GM10847 (cell line): ENCODE measurements around the gene COL6A5.

Experiments used
- POLR2A ChIP-seq: IDR thresholded peaks from 2 replicates; pipeline ENCODE4 v1.6.1; 2011; ENCODE audit not compliant: insufficient read length; ENCODE audit errors: extremely low read depth

Gene COL6A5

DNA sequence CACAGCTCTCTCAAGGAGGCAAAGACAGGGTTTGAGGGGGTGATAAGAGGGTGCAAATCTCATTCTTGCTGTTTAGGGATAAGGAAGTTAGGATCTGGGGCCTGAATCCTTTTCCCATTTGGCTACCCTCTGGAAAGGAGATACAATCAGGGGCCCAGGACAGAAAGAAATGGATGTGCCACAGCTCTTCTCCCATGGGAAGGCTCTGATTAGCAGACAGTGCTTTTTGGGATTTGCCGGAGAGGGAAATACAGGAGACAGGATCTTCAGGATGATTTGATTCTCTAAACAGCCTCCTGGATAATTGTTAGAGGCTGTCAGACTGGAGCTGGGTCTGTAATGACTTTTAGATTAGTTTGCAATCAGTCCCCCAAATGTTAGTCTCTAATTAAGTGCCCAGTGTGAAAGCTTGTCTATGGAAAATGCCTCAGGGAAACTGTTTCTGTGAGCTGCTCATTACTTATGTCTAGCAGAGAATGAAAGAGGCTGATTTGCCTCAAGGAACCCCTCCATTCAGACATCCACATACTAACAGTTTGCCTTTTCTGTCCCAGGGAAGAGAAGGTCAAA is 67.6 kb downstream of the COL6A5 start:
- no peak for TF ChIP-seq POLR2A

GRCh38 chr3:130414457-130414856 is 69.0 kb downstream of the COL6A5 start:
- TF ChIP-seq POLR2A, result no peak

GRCh38 chr3:130420466-130420865 is 75.0 kb downstream of the COL6A5 start:
- TF ChIP-seq POLR2A, result no peak

GRCh38 chr3:130423064-130423463 is 77.6 kb downstream of the COL6A5 start:
- no peak for TF ChIP-seq POLR2A

DNA sequence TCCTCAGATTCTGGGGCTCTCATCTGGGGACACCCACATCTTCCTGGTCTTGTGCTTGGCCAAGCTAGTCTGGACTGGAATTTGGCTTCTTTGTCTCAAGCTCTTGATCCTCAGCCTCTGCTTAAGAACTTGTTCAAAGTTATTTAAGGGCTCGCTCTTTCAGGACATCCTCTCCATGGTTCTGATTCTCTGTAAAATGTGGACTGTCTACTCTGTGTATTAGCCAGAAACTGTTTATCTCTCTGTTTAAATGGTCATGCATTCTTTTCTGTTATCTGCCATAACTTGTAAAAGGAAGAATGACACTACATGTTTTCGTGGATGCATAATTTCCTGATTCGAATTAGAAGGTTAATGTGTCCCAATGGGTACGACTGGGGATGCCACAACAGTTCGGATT is 79.4 kb downstream of the COL6A5 start:
- TF ChIP-seq POLR2A, result no peak

- TF ChIP-seq POLR2A, result no peak
Observed at GRCh38 chr3:130425484-130425883, 80.0 kb downstream of the COL6A5 start.

GRCh38 chr3:130426206-130426605 is 80.7 kb downstream of the COL6A5 start:
- no peak for TF ChIP-seq POLR2A

DNA sequence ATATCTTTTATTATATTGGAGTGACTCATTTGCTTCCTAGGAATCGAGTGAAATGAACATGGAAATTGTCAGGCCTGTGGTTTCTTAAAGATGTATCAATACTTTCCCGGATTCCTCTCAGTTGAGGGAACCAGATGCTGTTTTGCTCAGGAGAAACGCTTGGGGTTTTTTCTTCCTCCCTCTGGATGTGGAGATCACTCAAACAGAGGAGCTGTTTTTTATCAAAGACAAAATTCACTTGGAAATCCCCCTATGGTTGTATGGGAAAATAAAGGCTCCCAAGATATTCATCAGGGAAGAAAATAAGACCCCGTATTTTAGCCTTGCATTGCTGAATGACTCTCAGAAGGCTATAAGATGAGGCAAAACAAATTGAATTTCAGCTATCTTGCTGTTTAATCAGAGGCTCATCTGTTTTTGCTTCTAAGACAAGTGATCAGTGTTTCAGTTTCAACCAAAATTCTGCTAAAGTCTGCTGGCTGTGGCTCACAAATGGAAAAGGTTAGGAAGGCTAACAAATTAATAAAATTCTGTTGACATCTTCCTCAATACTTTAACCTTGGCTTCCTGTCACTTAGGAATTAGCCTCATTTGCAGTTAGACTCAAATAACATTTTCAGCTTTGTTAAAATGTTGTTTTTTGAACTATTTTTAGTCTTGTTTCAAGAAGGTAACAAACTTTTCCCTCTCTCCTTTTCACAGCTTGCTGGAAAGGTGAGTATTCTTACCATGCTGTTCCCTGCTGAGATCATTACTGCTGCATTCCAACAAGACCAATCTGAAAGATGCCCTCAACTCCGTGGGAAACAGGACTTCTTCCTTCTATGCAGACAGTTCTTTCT is 83.6 kb downstream of the COL6A5 start:
- no peak for TF ChIP-seq POLR2A

GRCh38 chr3:130429713-130430023 is 84.2 kb downstream of the COL6A5 start:
- no peak for TF ChIP-seq POLR2A

DNA sequence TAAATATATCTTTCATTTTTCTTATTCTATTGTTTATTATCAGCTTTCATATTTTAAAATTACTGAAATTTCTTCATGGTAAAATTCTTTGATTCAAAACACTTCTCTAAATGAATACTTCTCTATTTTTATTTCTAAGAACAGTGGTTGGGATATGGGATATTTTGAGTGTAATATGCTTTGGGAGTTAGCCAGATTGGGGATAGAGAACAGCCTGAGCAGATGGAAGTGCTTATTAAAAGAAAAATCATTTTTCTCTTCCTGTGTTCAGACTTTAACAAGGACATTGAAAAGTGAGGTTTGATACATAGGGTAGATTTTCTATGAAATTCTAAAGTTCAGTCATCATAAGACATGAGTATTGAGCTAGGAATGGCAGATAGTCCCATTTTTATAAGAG is 84.8 kb downstream of the COL6A5 start:
- TF ChIP-seq POLR2A, result no peak

- TF ChIP-seq POLR2A, result no peak
Observed at GRCh38 chr3:130433306-130433705, 87.8 kb downstream of the COL6A5 start.

GRCh38 chr3:130442284-130442683 is 96.8 kb downstream of the COL6A5 start:
- TF ChIP-seq POLR2A, result no peak

DNA sequence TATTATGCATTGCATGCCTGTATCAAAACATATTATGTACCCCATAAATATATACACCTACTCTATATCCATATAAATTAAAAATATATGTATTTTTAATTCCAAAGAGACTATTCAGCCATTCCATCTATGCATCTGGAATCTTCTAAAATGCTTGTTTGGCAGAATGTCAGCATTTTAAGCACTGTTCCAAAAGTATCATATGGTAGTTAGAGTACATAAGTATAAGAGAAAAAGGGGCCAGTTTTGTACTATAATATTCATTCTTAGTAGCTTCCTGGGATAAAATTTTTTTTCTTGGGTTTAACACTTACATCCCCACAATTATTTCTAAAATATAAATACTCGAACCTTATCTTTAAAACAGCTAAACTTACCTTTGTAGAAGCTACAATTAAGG is 111.1 kb downstream of the COL6A5 start:
- no peak for TF ChIP-seq POLR2A

DNA sequence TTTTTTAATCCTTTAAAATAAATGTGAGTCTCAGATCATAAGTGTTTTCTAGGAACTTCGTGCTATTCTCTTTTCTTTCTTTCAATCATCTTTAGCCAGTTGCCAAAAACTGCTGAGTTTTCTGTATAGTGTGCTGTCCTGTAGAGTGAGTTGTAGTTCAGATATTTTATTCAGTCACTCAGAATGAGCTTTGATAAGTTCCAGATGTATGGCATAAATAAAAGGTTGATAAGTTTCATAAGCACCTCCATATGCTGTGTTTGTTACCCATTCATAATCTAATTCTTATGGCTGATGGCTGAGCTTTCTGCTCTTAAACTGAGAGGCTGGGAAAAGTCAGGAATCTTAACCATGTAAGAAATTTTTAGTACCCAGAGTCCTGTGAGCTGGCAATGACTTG is 112.2 kb downstream of the COL6A5 start:
- no peak for TF ChIP-seq POLR2A

DNA sequence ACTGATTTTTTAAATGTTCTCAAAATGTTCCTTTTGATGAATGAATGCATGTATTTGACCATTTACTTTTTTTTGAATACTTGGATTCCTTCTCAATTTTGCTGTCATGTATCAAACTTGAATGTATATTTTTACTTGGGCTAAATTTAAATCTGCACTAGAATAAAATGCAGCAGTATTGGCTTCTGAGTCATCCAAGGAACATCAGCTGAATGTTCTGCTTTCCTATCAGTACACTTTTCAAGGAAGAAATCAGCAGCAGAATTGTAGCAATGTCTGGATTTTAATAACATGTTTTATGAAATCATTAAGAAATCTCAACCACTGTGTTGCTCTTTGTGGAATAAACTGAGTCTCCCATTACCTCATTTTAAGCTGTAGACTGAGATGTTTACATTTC is 114.5 kb downstream of the COL6A5 start:
- no peak for TF ChIP-seq POLR2A

DNA sequence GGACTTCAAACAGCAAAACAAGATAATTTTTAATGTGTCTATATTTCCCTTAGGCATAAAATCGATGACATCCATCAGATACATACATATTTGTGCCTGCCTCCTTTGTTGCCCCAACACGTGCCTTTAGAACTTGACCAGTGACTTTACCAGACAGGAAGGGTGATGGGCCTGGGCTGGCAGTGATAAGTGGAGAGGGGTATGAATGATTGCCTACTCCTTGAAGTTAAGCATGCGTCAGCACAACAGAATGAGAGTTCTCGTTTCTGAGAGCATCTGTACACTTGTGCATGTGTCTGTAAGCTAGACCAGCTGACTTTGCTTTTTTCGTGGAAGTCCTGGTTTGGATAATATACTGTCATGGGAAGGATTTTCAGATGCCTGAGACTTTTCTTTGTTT is 116.6 kb downstream of the COL6A5 start:
- no peak for TF ChIP-seq POLR2A

DNA sequence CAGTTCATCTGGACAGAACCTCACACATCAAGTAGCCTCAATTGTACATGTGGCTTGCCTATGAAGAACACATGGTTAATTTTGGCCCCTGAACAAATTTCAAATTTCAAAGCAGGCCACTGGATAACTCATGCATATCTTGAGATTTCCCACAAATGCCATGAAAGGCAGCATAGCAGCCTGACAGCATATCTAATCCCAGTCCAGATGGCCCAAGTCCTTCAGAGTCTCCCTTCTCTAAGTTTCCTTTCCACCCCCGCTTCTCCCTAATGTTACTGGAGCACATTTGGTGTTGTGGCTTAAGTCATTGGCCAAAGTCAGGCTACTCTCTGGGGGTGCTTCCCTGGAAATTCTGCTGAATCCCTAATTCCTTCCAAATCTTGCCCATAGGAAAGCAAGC is 117.7 kb downstream of the COL6A5 start:
- TF ChIP-seq POLR2A, result no peak
